SK-N-SH (cell line): ENCODE data around the gene MRRF.

Source experiments
- CTCF ChIP-seq: fragments of 200-600 bp; sonication (generic); IDR thresholded peaks from 2 replicates; pipeline ENCODE4 v1.6.1; 2017; ENCODE audit warnings: antibody characterized with exemption, mild to moderate bottlenecking, moderate library complexity
- FOXM1 ChIP-seq: IDR thresholded peaks from 2 replicates; pipeline ENCODE4 v1.4.0; 2012; ENCODE audit warnings: low read depth, mild to moderate bottlenecking
- MAX ChIP-seq: IDR thresholded peaks from 2 replicates; pipeline ENCODE4 v1.4.0; 2012; ENCODE audit warnings: low read depth
- MXI1 ChIP-seq: IDR thresholded peaks from 2 replicates; pipeline ENCODE4 v1.6.1; 2012; ENCODE audit warnings: mild to moderate bottlenecking, low read depth, low read length, improper control_type of control experiment

GRCh38 chr9:122220673-122221182 is 44.0 kb upstream of the MRRF start:
- TF ChIP-seq MAX = no peak
- no peak for TF ChIP-seq FOXM1
- TF ChIP-seq CTCF = no peak
- no peak for TF ChIP-seq MXI1
